Vagina (tissue), 2 donors: ENCODE measurements around the gene OPHN1.

Experiments used
- POLR2A ChIP-seq, 2 donors: fragments of 450-650 bp; IDR thresholded peaks; one replicate each; pipeline ENCODE4 v1.6.1; 2017; ENCODE audit warnings: antibody characterized with exemption in 2 of 2, mild to moderate bottlenecking in 2 of 2, moderate library complexity in 2 of 2
- TF ChIP-seq, protein P1 (sequence below), 3 experiments: fragments of 450-650 bp in 2 of 3; fragments of 200-600 bp in 1 of 3; sonication (generic) in 1 of 3; IDR thresholded peaks; one replicate each; pipeline ENCODE4 v1.5.1; 2017 to 2019; ENCODE audit warnings: antibody characterized with exemption in 3 of 3, mild to moderate bottlenecking in 2 of 3, moderate library complexity in 2 of 3

- TF ChIP-seq, protein P1, sequence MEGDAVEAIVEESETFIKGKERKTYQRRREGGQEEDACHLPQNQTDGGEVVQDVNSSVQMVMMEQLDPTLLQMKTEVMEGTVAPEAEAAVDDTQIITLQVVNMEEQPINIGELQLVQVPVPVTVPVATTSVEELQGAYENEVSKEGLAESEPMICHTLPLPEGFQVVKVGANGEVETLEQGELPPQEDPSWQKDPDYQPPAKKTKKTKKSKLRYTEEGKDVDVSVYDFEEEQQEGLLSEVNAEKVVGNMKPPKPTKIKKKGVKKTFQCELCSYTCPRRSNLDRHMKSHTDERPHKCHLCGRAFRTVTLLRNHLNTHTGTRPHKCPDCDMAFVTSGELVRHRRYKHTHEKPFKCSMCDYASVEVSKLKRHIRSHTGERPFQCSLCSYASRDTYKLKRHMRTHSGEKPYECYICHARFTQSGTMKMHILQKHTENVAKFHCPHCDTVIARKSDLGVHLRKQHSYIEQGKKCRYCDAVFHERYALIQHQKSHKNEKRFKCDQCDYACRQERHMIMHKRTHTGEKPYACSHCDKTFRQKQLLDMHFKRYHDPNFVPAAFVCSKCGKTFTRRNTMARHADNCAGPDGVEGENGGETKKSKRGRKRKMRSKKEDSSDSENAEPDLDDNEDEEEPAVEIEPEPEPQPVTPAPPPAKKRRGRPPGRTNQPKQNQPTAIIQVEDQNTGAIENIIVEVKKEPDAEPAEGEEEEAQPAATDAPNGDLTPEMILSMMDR (IDR thresholded peaks at IDR 0.05): no peak
- TF ChIP-seq POLR2A (IDR thresholded peaks at IDR 0.05): no peak
These were observed 389.4 kb downstream of the OPHN1 start for GRCh38 chrX:68043713-68044438.
